HG03460 (cell line): ENCODE data around the gene PGAM1.
A peak's percentile ranks its signal among the peaks of the same experiment; 100 is the strongest.
"Not testable (repeated sequence)": the region's sequence is repeated elsewhere in the genome, so short reads cannot be mapped to it uniquely, and the experiment has no call there.

Source experiments
- ATAC-seq: cut with Tn5 transposase; IDR thresholded peaks from one replicate; pipeline ENCODE4 v1.9.1; 2021; ENCODE audit not compliant: unreplicated experiment

PGAM1 gene

GRCh38 chr10:97454330-97455036 is 28.5 kb downstream of the PGAM1 start:
- ATAC-seq: no peak

GRCh38 chr10:97456034-97456685 is 30.2 kb downstream of the PGAM1 start:
- no peak for ATAC-seq

- ATAC-seq: no peak
Measured at GRCh38 chr10:97456686-97457065, 30.7 kb downstream of the PGAM1 start.

- ATAC-seq: no peak
Measured at GRCh38 chr10:97459111-97459510, 33.1 kb downstream of the PGAM1 start.

GRCh38 chr10:97459933-97460332 is 33.9 kb downstream of the PGAM1 start:
- no peak for ATAC-seq

DNA sequence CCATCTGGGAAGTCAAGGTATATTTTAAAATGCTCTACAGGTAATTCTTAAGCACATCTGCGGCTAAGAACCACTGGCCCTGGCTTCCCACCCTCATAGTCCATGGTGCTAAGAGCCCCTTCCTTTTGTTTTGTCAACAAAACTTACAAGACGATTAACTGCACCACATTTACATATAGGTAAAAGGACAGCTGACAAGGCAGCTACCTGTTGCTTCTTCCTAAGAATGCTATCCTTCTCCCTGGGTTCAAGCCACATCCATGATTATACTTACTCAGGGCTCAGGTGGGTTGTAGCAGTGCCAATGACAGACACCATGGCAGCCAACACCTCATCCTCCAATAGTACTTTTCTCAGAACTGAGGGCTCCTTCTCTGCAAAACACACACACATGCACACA is 36.3 kb downstream of the PGAM1 start:
- ATAC-seq: no peak

DNA sequence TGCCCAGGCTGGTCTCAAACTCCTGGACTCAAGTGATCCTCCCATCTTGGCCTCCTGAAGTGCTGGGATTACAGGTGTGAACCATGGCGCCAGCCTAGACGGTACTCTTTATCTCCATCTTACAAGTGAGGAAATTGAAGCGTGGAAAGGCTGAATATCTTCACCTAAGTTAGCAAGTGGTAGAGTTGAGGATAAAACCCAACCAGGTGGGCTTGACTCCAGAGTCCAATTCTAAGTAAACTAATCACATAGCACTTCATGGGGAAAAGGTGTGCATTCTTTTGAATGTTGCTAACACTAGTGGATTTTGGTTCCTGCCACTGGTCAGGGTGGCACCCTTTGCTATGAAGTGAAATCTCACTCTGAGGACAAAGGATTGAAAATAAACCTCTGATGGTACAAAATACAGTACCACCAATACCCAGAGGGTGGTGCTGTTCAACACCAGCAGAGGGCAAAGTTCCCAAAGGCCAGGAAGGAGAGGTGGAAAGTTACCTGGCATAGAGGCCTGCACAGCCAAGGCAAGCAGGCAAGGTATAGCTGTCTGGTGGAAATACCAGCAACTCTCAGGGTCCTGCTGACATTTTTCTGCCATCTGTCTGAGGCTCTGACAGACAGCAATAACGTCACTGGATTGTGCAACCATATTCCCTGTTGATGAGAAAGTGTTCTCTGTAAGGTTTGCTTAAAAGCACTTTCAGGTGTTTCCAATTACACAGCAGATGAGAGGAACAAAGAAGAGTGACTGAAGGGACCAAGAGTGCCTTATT is 37.6 kb downstream of the PGAM1 start:
- ATAC-seq: peak; percentile 50

DNA sequence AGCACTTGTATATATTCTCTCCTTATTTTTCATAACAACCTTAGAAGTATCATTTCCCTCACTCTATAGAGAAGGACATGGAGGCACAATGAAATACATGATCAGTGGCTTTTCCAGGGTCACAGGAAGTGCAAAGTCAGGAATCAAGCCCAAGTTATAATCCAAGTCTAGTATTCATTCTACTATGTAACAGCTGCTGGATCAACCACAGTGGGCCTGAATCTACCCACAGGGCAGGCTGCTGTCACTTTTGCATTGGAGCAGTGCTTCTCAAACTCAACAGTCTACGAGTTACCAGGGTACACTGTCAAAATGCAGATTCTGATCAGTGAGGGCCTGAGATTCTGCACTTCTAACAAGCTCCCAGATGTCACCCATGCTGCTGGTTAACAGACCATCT is 38.2 kb downstream of the PGAM1 start:
- no peak for ATAC-seq

GRCh38 chr10:97465982-97466381 is 40.0 kb downstream of the PGAM1 start:
- ATAC-seq: no peak

GRCh38 chr10:97466755-97467154 is 40.8 kb downstream of the PGAM1 start:
- ATAC-seq: no peak

- ATAC-seq: no peak
Measured at GRCh38 chr10:97468162-97468561, 42.2 kb downstream of the PGAM1 start.

- not testable (repeated sequence) for ATAC-seq
Measured at GRCh38 chr10:97468781-97469180, 42.8 kb downstream of the PGAM1 start.

DNA sequence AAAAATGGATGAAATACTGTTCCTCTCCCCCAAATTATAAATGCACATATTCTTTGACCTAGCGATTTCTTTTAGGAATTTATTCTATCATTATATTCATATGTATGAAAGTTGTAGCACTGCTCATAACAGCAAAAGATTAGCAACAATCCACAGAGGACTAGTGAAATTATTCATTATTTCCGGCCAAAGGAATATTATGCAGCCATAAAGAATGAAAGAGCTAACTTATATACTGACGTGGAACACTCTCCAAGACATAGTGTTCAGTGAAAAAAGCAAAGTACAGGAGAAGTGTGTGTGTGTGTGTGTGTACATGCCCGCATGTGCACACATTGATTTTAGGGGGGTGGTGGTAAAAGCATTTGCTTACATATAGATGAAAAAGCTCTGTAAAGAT is 48.9 kb downstream of the PGAM1 start:
- no peak for ATAC-seq

- no peak for ATAC-seq
Measured at GRCh38 chr10:97475936-97476594, 50.1 kb downstream of the PGAM1 start.

- ATAC-seq: not testable (repeated sequence)
Measured at GRCh38 chr10:97479410-97479809, 53.4 kb downstream of the PGAM1 start.

- ATAC-seq: no peak
Measured at GRCh38 chr10:97479939-97480338, 53.9 kb downstream of the PGAM1 start.

DNA sequence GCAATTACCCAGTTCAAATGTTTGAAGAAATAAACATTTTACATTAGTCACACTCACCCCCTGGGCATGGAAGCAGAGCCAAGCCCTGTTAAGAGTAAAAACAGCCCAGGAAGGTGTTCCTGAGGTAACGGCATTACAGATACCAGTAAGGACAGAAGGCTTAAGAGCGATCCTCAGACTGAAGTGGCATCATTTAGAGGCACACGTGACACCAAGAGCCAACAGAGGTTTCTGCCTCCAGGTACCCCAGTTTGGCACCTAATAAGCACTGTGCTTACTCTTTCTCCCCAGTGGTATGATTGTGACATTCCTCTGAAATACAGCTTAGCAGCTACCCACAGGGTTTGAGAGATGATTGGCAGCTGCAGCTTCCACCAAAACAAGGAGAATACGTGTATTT is 55.1 kb downstream of the PGAM1 start:
- no peak for ATAC-seq

DNA sequence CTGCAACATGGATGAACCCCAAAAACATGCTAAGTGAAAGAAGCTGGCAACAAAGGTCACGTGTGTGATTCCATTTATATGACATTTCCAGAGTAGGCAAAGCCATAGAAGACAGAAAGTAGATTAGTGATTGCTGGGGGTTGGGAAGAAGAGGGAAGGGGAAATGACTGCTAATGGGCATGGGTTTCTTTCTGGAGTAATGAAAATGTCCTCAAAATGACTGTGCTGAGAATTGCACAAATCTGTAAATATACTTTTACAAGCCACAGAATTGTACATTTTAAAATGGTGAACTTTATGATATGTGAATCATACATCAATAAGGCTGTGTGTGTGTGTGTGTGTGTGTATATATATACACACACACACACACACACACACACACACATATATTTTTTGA is 56.4 kb downstream of the PGAM1 start:
- no peak for ATAC-seq
